ENCODE data around the gene ULK2.
"Not testable (repeated sequence)": the region's sequence is repeated elsewhere in the genome, so short reads cannot be mapped to it uniquely, and the experiment has no call there.

DNA sequence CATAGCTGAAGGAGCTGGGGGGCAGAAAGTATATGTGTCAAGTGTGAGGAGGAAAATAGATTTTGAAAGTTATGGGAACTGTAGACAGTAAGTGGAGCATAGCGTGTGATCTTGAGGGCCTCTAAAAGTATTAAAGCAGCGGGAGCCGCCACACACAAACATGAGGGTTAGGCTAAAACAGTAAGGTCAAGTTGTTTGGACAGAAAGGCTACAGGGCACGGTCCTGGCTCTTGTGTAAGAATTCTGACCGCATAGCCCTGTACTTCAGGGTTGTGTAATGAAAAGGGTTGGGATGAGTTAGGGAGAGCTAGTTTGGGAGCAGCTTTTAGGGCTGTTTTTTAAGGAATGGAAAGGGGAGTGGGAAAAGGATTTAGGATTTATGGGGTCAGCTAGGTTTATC, 22.8 kb upstream of the ULK2 start:
- TF ChIP-seq RARB (CRISPR knock-in tag; IDR thresholded peaks at IDR 0.05); GLIS3 (CRISPR knock-in tag; IDR thresholded peaks at IDR 0.05); ARNTL (CRISPR knock-in tag; IDR thresholded peaks at IDR 0.05; ENCODE audit: borderline replicate concordance, low read depth); ESRRG (CRISPR knock-in tag; IDR thresholded peaks at IDR 0.05); TCF4 (CRISPR knock-in tag; IDR thresholded peaks at IDR 0.05; ENCODE audit: borderline replicate concordance); PPARA (CRISPR knock-in tag; IDR thresholded peaks at IDR 0.05; ENCODE audit: borderline replicate concordance): not testable (repeated sequence)
- TF ChIP-seq, protein P1, sequence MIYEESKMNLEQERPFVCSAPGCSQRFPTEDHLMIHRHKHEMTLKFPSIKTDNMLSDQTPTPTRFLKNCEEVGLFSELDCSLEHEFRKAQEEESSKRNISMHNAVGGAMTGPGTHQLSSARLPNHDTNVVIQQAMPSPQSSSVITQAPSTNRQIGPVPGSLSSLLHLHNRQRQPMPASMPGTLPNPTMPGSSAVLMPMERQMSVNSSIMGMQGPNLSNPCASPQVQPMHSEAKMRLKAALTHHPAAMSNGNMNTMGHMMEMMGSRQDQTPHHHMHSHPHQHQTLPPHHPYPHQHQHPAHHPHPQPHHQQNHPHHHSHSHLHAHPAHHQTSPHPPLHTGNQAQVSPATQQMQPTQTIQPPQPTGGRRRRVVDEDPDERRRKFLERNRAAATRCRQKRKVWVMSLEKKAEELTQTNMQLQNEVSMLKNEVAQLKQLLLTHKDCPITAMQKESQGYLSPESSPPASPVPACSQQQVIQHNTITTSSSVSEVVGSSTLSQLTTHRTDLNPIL (CRISPR knock-in tag; IDR thresholded peaks at IDR 0.05; ENCODE audit: low read depth), result not testable (repeated sequence)
- TF ChIP-seq, protein P2, sequence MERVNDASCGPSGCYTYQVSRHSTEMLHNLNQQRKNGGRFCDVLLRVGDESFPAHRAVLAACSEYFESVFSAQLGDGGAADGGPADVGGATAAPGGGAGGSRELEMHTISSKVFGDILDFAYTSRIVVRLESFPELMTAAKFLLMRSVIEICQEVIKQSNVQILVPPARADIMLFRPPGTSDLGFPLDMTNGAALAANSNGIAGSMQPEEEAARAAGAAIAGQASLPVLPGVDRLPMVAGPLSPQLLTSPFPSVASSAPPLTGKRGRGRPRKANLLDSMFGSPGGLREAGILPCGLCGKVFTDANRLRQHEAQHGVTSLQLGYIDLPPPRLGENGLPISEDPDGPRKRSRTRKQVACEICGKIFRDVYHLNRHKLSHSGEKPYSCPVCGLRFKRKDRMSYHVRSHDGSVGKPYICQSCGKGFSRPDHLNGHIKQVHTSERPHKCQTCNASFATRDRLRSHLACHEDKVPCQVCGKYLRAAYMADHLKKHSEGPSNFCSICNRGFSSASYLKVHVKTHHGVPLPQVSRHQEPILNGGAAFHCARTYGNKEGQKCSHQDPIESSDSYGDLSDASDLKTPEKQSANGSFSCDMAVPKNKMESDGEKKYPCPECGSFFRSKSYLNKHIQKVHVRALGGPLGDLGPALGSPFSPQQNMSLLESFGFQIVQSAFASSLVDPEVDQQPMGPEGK (CRISPR knock-in tag; IDR thresholded peaks at IDR 0.05; ENCODE audit: borderline replicate concordance), result not testable (repeated sequence)
- TF ChIP-seq, protein P3, sequence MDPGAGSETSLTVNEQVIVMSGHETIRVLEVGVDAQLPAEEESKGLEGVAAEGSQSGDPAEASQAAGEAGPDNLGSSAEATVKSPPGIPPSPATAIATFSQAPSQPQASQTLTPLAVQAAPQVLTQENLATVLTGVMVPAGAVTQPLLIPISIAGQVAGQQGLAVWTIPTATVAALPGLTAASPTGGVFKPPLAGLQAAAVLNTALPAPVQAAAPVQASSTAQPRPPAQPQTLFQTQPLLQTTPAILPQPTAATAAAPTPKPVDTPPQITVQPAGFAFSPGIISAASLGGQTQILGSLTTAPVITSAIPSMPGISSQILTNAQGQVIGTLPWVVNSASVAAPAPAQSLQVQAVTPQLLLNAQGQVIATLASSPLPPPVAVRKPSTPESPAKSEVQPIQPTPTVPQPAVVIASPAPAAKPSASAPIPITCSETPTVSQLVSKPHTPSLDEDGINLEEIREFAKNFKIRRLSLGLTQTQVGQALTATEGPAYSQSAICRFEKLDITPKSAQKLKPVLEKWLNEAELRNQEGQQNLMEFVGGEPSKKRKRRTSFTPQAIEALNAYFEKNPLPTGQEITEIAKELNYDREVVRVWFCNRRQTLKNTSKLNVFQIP (CRISPR knock-in tag; IDR thresholded peaks at IDR 0.05; ENCODE audit: borderline replicate concordance, low read depth), result not testable (repeated sequence)
- TF ChIP-seq, protein P4, sequence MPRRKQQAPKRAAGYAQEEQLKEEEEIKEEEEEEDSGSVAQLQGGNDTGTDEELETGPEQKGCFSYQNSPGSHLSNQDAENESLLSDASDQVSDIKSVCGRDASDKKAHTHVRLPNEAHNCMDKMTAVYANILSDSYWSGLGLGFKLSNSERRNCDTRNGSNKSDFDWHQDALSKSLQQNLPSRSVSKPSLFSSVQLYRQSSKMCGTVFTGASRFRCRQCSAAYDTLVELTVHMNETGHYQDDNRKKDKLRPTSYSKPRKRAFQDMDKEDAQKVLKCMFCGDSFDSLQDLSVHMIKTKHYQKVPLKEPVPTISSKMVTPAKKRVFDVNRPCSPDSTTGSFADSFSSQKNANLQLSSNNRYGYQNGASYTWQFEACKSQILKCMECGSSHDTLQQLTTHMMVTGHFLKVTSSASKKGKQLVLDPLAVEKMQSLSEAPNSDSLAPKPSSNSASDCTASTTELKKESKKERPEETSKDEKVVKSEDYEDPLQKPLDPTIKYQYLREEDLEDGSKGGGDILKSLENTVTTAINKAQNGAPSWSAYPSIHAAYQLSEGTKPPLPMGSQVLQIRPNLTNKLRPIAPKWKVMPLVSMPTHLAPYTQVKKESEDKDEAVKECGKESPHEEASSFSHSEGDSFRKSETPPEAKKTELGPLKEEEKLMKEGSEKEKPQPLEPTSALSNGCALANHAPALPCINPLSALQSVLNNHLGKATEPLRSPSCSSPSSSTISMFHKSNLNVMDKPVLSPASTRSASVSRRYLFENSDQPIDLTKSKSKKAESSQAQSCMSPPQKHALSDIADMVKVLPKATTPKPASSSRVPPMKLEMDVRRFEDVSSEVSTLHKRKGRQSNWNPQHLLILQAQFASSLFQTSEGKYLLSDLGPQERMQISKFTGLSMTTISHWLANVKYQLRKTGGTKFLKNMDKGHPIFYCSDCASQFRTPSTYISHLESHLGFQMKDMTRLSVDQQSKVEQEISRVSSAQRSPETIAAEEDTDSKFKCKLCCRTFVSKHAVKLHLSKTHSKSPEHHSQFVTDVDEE (CRISPR knock-in tag; IDR thresholded peaks at IDR 0.05), result not testable (repeated sequence)

Data from SK-N-SH treated with all-trans-retinoic acid at 6 μM for 48 hours (cell line).